Endothelial cell of umbilical vein (primary cell): ENCODE measurements around the gene AMN. TPM values are rescaled to one million over a fixed set of nuclear protein-coding genes. Genes with fewer than 3 reads are reported as not detected.

Experiments
- BruUV-seq: library from RNA; stranded (reverse); fragments of 400-500 nt; replicated peaks from 2 replicates; lab custom pipeline; 2021; lab: Mats Ljungman, UMichigan
- CTCF ChIA-PET: fragments of 300-600, 350-600 bp; sonication (Branson Sonifier 250); formaldehyde crosslinking; loops from one replicate; lab custom pipeline; 2021; ENCODE audit warnings: antibody characterized with exemption, inconsistent platforms; lab: Charles Lee
- POLR2A ChIA-PET: fragments of 300-600, 350-600 bp; sonication (Branson Sonifier 250); formaldehyde crosslinking; loops from one replicate; lab custom pipeline; 2021; ENCODE audit warnings: antibody characterized with exemption, inconsistent platforms; lab: Charles Lee
- DNase-seq: peaks from one replicate; pipeline ENCODE4 v3.0.0-alpha.2; 2011; ENCODE audit warnings: low read depth, low spot score
- FAIRE-seq: peaks from 2 replicates; lab custom pipeline; 2011; peaks lifted over from hg19 to GRCh38; lab: Jason Lieb, UNC
- H2AFZ ChIP-seq: 2 replicates; pipeline ENCODE4 v1.6.0; 2012; ENCODE audit warnings: low read depth, low read length, control low read depth, inconsistent platforms
- H3K27ac ChIP-seq: 2 replicates; pipeline ENCODE4 v1.5.1; 2011; ENCODE audit warnings: low read depth, mild to moderate bottlenecking, control low read depth, low read length, moderate library complexity; ENCODE audit not compliant: insufficient read depth
- H3K27me3 ChIP-seq, 2 experiments: 2 replicates each; pipeline versions ENCODE4 v1.6.0 to v1.6.1; 2011; ENCODE audit warnings: low read length in 2 of 2, mixed read lengths in 1 of 2; ENCODE audit not compliant: control insufficient read depth in 2 of 2, insufficient read depth in 2 of 2
- H3K36me3 ChIP-seq, 2 experiments: 2 replicates in 1 of 2; 3 replicates in 1 of 2; pipeline ENCODE4 v1.5.1; 2011; ENCODE audit warnings: low read length in 2 of 2, mild to moderate bottlenecking in 1 of 2, moderate library complexity in 1 of 2; ENCODE audit not compliant: control insufficient read depth in 2 of 2, insufficient read depth in 2 of 2; ENCODE audit errors: extremely low read depth in 1 of 2
- H3K4me1 ChIP-seq: 3 replicates; pipeline ENCODE4 v1.5.1; 2011; ENCODE audit warnings: mild to moderate bottlenecking, low read length; ENCODE audit not compliant: control insufficient read depth, insufficient read depth; ENCODE audit errors: extremely low read depth
- H3K4me2 ChIP-seq: 2 replicates; pipeline ENCODE4 v1.6.1; 2011; ENCODE audit warnings: low read length, control low read depth, mixed read lengths; ENCODE audit not compliant: insufficient read depth
- H3K4me3 ChIP-seq, 3 experiments: fragments of 200-600 bp in 1 of 3; sonication (generic), shearing (Covaris generic) in 1 of 3; replicated peaks in 1 of 3; 2 replicates each; pipeline ENCODE4 v1.5.1; 2011 to 2016; ENCODE audit warnings: control low read depth in 3 of 3, low read length in 3 of 3, mild to moderate bottlenecking in 2 of 3, inconsistent platforms in 1 of 3, low read depth in 1 of 3, moderate library complexity in 1 of 3; ENCODE audit not compliant: insufficient read depth in 1 of 3
- H3K79me2 ChIP-seq: 2 replicates; pipeline ENCODE4 v1.6.0; 2012; ENCODE audit warnings: low read length, inconsistent platforms; ENCODE audit not compliant: control insufficient read depth, insufficient read depth
- H3K9ac ChIP-seq: replicated peaks from 2 replicates; pipeline ENCODE3; 2011; ENCODE audit warnings: low read length, control low read depth; ENCODE audit not compliant: insufficient read depth; ENCODE audit errors: extremely low read depth
- H3K9me1 ChIP-seq: replicated peaks from 3 replicates; pipeline ENCODE4 v1.6.0; 2011; ENCODE audit warnings: mild to moderate bottlenecking, low read length; ENCODE audit not compliant: control insufficient read depth, insufficient read depth; ENCODE audit errors: extremely low read depth
- H3K9me3 ChIP-seq: replicated peaks from 2 replicates; pipeline ENCODE4 v1.5.1; 2012; ENCODE audit warnings: low read length, inconsistent platforms; ENCODE audit not compliant: control insufficient read depth, insufficient read depth
- H4K20me1 ChIP-seq: replicated peaks from 2 replicates; pipeline ENCODE3; 2011; ENCODE audit warnings: mild to moderate bottlenecking, low read length; ENCODE audit not compliant: control insufficient read depth, insufficient read depth; ENCODE audit errors: extremely low read depth
- EZH2 ChIP-seq: IDR thresholded peaks from 2 replicates; pipeline ENCODE4 v1.6.1; 2012; ENCODE audit warnings: borderline replicate concordance, low read depth, mild to moderate bottlenecking, moderate library complexity, low read length, inconsistent platforms; ENCODE audit not compliant: severe bottlenecking
- FOS ChIP-seq: IDR thresholded peaks from 2 replicates; pipeline ENCODE4 v1.6.1; 2011; ENCODE audit warnings: mild to moderate bottlenecking, low read length, moderate library complexity, borderline replicate concordance; ENCODE audit not compliant: insufficient read depth
- GATA2 ChIP-seq: IDR thresholded peaks from 2 replicates; pipeline ENCODE4 v1.7.0; 2011; ENCODE audit warnings: low read depth, mild to moderate bottlenecking, moderate library complexity, mixed read lengths, low read length; ENCODE audit not compliant: insufficient read length, insufficient read depth
- JUN ChIP-seq: IDR thresholded peaks from 2 replicates; pipeline ENCODE4 v1.6.1; 2011; ENCODE audit warnings: borderline replicate concordance, low read depth; ENCODE audit not compliant: insufficient read length, insufficient read depth
- MYC ChIP-seq: IDR thresholded peaks from one replicate; pipeline ENCODE4 v1.6.1; 2011; ENCODE audit warnings: mild to moderate bottlenecking, low read depth, low read length
- POLR2A ChIP-seq: IDR thresholded peaks from 2 replicates; pipeline ENCODE4 v1.6.1; 2012; ENCODE audit warnings: low read depth, mild to moderate bottlenecking, control low read depth, low read length
- POLR2AphosphoS5 ChIP-seq: IDR thresholded peaks from 2 replicates; pipeline ENCODE4 v1.6.1; 2012; ENCODE audit warnings: low read depth, mild to moderate bottlenecking, control low read depth, low read length, moderate library complexity; ENCODE audit not compliant: insufficient read depth
- dilution Hi-C: fragments of 300-500 bp; cut with MboI; formaldehyde crosslinking; loops from one replicate; pipeline ENCODE4 v1.15.0; 2019; ENCODE audit warnings: low sequenced_read_pairs; ENCODE audit not compliant: extremely low pct_ligation_motif_present
- intact Hi-C: fragments of 100-400 bp; cut with micrococcal nuclease; formaldehyde crosslinking; loops from one replicate; pipeline ENCODE4 v1.10.0; 2022
- polyA plus RNA-seq, 4 experiments: library from polyadenylated mRNA; depleted of rRNA in 3 of 4; stranded (reverse) in 3 of 4; unstranded in 1 of 4; fragments of >200 nt; gene quantifications; 2 replicates each; pipeline versions ENCODE4 v1.2.1 to v1.2.3, GENCODE V29; 2011 to 2012; ENCODE audit warnings: missing spikeins in 1 of 4
- total RNA-seq: library from RNA; stranded (reverse); gene quantifications from 2 replicates; pipeline ENCODE4 v1.2.3, GENCODE V29; 2021
- TF ChIP-seq, protein P1 (sequence below): IDR thresholded peaks from 2 replicates; pipeline ENCODE4 v1.6.1; 2011; ENCODE audit not compliant: insufficient read depth, insufficient read length
- TF ChIP-seq, protein P2 (sequence below), 2 donors: IDR thresholded peaks; 1 replicate in 1 of 2; 2 replicates in 1 of 2; pipeline ENCODE4 v1.5.1; 2011; ENCODE audit warnings: low read length in 2 of 2, mild to moderate bottlenecking in 2 of 2, moderate library complexity in 2 of 2, control low read depth in 1 of 2, inconsistent platforms in 1 of 2, low read depth in 1 of 2; ENCODE audit not compliant: insufficient read depth in 1 of 2; ENCODE audit errors: extremely low read depth in 1 of 2

Gene AMN
- total and polyA plus RNA-seq, 2 donors (not counting 3 experiments of a cell fraction or from before 2014, with no cell fraction given) = 0.03 TPM; not detected in 1

DNA sequence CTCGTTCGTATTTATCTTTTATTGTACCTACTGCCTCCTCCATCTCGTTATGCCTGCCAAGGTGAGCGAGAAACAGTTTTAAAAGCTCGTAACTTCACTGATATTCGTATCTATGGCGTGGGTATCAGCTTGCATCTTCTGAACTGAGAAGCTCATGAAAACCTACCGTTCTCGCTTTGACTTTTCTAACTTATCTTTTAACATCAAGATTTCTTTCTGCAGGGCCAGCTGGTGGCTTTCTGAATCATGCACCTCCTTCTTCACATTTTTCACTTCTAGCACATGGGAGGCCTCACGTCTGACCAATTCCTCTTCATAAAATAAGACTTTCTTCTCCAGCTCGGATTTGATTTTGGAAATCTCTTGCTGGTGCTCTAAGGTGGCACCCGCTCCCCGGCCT, 45.8 kb downstream of the AMN start:
- H3K36me3 ChIP-seq = peaks cover 39 to 59% of the 10 kb centered on the region in 2 experiments
- POLR2A ChIA-PET = interaction anchor here (0.5 kb wide), 1 partner anchor 722 kb away, joined by 6 read pairs; no protein-coding TSS in a partner anchor

More for the DNA sequence above, 45.8 kb downstream of the AMN start:
- Histone ChIP-seq H3K27me3 (no peaks in the 10 kb centered on the region), H3K27ac (no peak overlapping the region), H3K4me1 (no peaks in the 10 kb centered on the region), H3K79me2 (no peaks in the 10 kb centered on the region), H3K4me2 (no peak overlapping the region), H3K9me3 (no peaks in the 10 kb centered on the region), H4K20me1 (no peaks in the 10 kb centered on the region), H3K9ac (no peak overlapping the region), H3K4me3 (no peak overlapping the region), H2AFZ (no peak overlapping the region), H3K9me1 (no peaks in the 10 kb centered on the region)
- no TSS peak for BruUV-seq
- intact Hi-C loops (no loop called here), dilution Hi-C loops (no loop called here)
- DNase-seq (no peak), FAIRE-seq (no peak)
- TF ChIP-seq POLR2A (no peak), EZH2 (no peak), JUN (no peak), GATA2 (no peak), MYC (no peak), FOS (no peak), POLR2AphosphoS5 (no peak)
- TF ChIP-seq, protein P1, sequence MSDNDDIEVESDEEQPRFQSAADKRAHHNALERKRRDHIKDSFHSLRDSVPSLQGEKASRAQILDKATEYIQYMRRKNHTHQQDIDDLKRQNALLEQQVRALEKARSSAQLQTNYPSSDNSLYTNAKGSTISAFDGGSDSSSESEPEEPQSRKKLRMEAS = no peak
- TF ChIP-seq, protein P2, sequence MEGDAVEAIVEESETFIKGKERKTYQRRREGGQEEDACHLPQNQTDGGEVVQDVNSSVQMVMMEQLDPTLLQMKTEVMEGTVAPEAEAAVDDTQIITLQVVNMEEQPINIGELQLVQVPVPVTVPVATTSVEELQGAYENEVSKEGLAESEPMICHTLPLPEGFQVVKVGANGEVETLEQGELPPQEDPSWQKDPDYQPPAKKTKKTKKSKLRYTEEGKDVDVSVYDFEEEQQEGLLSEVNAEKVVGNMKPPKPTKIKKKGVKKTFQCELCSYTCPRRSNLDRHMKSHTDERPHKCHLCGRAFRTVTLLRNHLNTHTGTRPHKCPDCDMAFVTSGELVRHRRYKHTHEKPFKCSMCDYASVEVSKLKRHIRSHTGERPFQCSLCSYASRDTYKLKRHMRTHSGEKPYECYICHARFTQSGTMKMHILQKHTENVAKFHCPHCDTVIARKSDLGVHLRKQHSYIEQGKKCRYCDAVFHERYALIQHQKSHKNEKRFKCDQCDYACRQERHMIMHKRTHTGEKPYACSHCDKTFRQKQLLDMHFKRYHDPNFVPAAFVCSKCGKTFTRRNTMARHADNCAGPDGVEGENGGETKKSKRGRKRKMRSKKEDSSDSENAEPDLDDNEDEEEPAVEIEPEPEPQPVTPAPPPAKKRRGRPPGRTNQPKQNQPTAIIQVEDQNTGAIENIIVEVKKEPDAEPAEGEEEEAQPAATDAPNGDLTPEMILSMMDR (IDR thresholded peaks at IDR 0.05; ENCODE audit: extremely low read depth in 1 of 2, insufficient read depth in 1 of 2, low read depth in 1 of 2, low read length in 2 of 2) = no peak
- CTCF ChIA-PET = interaction anchor here (0.9 kb wide), 1 partner anchor 9 kb away, joined by 3 read pairs; no protein-coding TSS in a partner anchor
